Keratinocyte (primary cell): ENCODE results near the gene GRAMD1B.

Source experiments
- EZH2 ChIP-seq: IDR thresholded peaks from one replicate; pipeline ENCODE4 v1.6.1; 2012; ENCODE audit warnings: inconsistent platforms, mild to moderate bottlenecking, low read length, moderate library complexity
- TF ChIP-seq, protein P1 (sequence below), 3 experiments: IDR thresholded peaks in 1 of 3; conservative IDR thresholded peaks in 1 of 3; optimal IDR thresholded peaks in 1 of 3; 2 replicates in 2 of 3; 3 replicates in 1 of 3; pipeline versions ENCODE3 to v1.5.1; 2011; ENCODE audit warnings: low read length in 3 of 3, mild to moderate bottlenecking in 3 of 3, moderate library complexity in 2 of 3, control low read depth in 1 of 3, inconsistent platforms in 1 of 3; ENCODE audit not compliant: insufficient read depth in 2 of 3; ENCODE audit errors: extremely low read depth in 1 of 3

DNA sequence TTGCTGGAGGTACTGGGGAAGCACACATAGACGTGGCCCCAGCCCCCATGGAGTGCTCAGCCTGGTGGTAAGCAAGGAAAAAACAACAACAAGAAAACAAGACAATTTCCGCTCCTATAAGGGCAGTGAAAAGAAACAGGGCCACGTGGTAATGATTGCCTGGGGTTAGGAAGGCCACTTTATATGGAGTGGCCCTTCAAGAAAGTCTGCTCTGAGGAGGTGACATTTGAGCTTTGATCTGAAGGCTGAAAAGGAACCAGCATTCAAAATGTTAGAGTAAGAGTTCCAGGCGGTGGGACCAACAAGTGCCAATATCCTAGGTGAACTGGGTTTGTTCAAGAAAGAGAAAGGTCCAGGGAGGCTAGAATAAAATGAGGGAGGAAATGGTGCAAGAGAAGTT, 136.8 kb downstream of the GRAMD1B start:
- TF ChIP-seq, protein P1, sequence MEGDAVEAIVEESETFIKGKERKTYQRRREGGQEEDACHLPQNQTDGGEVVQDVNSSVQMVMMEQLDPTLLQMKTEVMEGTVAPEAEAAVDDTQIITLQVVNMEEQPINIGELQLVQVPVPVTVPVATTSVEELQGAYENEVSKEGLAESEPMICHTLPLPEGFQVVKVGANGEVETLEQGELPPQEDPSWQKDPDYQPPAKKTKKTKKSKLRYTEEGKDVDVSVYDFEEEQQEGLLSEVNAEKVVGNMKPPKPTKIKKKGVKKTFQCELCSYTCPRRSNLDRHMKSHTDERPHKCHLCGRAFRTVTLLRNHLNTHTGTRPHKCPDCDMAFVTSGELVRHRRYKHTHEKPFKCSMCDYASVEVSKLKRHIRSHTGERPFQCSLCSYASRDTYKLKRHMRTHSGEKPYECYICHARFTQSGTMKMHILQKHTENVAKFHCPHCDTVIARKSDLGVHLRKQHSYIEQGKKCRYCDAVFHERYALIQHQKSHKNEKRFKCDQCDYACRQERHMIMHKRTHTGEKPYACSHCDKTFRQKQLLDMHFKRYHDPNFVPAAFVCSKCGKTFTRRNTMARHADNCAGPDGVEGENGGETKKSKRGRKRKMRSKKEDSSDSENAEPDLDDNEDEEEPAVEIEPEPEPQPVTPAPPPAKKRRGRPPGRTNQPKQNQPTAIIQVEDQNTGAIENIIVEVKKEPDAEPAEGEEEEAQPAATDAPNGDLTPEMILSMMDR (optimal IDR thresholded peaks at IDR 0.05 in 1 of 3, IDR thresholded peaks at IDR 0.05 in 1 of 3, conservative IDR thresholded peaks at IDR 0.05 in 1 of 3; ENCODE audit: extremely low read depth in 1 of 3, insufficient read depth in 2 of 3, low read length in 3 of 3): no peak
- TF ChIP-seq EZH2: no peak
